ENCODE results near the gene CCDC154.

CCDC154 gene

DNA sequence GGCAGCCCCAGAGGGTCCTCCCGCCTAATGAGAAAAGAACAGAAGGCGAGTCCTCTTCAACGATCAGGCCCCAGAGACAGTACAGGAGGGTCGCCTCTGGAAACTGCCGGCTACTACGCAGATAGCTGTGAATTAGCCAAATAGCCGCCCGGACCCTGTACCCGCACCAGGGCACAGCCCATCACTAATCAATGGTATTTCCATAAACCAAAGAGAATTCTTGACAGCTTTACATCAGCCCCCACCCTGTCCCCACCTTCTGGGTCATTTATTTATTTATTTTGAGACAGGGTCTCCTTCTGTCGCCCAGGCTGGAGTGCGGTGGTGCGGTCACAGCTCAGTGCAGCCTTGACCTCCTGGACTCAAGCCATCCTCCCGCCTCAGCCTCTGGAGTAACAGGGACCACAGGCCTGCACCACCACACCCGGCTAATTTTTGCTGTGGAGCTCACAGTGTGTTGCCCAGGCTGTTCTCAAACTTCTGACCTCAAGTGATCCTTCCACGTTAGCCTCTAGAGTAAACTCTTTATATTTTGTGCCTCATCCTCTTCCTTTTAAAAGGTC, 31.3 kb upstream of the CCDC154 start:
- Histone ChIP-seq H3K4me3 (ENCODE audit: low read depth in 1 of 2, low read length in 1 of 2) (peak overlapping the region; percentile 82 to 92), H3K4me1 (ENCODE audit: control insufficient read depth in 1 of 2, insufficient read depth in 1 of 2, low read depth in 1 of 2, low read length in 1 of 2) (peaks cover 37 to 43% of the 10 kb centered on the region in 2 experiments), H3K27me3 (no peaks in the 10 kb centered on the region), H3K36me3 (no peaks in the 10 kb centered on the region), H3K27ac (peak overlapping the region; percentile 86), H3K9me3 (no peaks in the 10 kb centered on the region)
- no peak for TF ChIP-seq CTCF (IDR thresholded peaks at IDR 0.05)

GRCh38 chr16:1474796-1475551, 30.6 kb upstream of the CCDC154 start, which contains the start of gene CLCN7:
TSS of gene CLCN7 (minus strand) at chr16:1475028. CDS start at chr16:1474974, 54 bp downstream.
- H3K4me1 ChIP-seq (ENCODE audit: control insufficient read depth in 1 of 2, insufficient read depth in 1 of 2, low read depth in 1 of 2, low read length in 1 of 2): peaks cover 44 to 50% of the 10 kb centered on the region in 2 experiments
- peak within 1 kb of the TSS; percentile 82 to 92 for H3K4me3 ChIP-seq (ENCODE audit: low read depth in 1 of 2, low read length in 1 of 2)
- TF ChIP-seq CTCF (IDR thresholded peaks at IDR 0.05): peak; percentile 22
- H3K36me3 ChIP-seq: no peaks in the 10 kb centered on the region
- H3K9me3 ChIP-seq: no peaks in the 10 kb centered on the region
- no peaks in the 10 kb centered on the region for H3K27me3 ChIP-seq
- H3K27ac ChIP-seq: peak within 1 kb of the TSS; percentile 86

DNA sequence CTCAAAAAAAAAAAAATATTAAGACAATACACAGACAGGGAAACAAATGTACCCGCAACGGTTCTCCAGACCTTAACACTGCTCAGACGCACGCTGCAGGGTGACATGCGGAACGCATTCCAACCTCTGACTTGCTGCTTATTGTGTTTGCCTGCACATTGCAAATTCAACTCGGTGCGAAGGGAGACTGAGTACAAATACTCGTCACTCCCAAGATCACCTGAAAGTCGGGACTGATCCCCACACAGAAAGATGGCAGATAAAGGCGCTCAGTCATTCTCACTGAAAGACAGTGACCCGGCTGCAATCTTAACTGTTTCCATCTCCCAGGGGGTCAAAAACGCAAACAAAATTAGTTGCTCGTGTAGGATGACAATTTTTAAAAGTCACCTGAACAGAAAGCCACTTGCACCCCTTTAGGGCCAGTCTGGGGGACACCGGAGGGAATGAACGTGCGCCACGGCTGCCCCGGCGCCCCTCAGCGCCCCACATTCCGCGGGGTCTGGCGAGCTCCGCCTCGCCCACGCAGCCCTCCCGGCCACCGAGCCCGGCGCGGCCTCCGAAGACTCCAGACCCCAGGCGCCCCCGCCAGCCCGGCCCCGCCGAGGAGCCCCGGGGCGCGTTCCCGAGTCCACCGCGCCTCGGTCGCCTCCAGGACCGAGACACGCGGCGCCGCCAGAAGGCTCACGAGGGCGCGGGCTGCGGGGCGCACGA, 29.9 kb upstream of the CCDC154 start:
- Histone ChIP-seq H3K27ac (peak overlapping the region; percentile 86), H3K27me3 (no peaks in the 10 kb centered on the region), H3K4me3 (ENCODE audit: low read depth in 1 of 2, low read length in 1 of 2) (peak overlapping the region; percentile 82 to 92), H3K9me3 (no peaks in the 10 kb centered on the region), H3K4me1 (ENCODE audit: control insufficient read depth in 1 of 2, insufficient read depth in 1 of 2, low read depth in 1 of 2, low read length in 1 of 2) (peaks cover 51 to 57% of the 10 kb centered on the region in 2 experiments), H3K36me3 (no peaks in the 10 kb centered on the region)
- TF ChIP-seq CTCF (IDR thresholded peaks at IDR 0.05): no peak

GRCh38 chr16:1472974-1473373, 28.6 kb upstream of the CCDC154 start:
- H3K36me3 ChIP-seq: no peaks in the 10 kb centered on the region
- no peak overlapping the region for H3K4me3 ChIP-seq (ENCODE audit: low read depth in 1 of 2, low read length in 1 of 2)
- H3K9me3 ChIP-seq: no peaks in the 10 kb centered on the region
- no peaks in the 10 kb centered on the region for H3K27me3 ChIP-seq
- H3K27ac ChIP-seq: no peak overlapping the region
- H3K4me1 ChIP-seq (ENCODE audit: control insufficient read depth in 1 of 2, insufficient read depth in 1 of 2, low read depth in 1 of 2, low read length in 1 of 2): peaks cover 52 to 59% of the 10 kb centered on the region in 2 experiments
- TF ChIP-seq CTCF (IDR thresholded peaks at IDR 0.05): no peak

DNA sequence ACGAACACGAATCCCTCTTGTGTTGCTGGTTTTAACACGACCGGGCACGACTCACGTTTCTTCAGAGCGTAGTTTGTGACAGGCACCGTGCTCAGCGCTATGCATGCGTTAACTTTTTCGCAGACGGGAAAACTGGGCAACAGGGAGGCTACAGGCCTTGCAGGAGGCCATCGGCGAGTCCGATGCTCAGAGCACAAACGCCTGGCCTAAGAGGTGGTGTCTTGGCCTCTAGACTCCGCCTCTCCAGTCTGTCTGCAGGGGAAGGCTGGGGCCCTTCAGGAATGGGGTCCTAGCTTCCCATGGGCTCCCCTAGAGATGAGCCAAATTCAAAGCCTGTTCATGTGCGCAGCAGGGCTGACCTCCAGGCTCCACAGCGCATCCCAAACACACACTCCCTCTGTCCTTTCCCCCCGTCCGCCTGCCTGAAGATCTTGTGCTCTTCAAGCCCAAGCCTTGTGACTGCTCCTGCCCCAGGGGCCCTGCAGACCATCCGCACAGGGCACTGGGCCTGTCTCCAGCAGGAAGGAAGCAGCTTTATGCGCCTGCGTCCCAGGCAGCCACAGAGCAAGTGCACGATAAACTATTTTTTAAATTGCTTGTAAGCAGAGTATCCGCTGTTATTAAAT, 27.3 kb upstream of the CCDC154 start:
- Histone ChIP-seq H3K4me1 (ENCODE audit: control insufficient read depth in 1 of 2, insufficient read depth in 1 of 2, low read depth in 1 of 2, low read length in 1 of 2) (peaks cover 52 to 59% of the 10 kb centered on the region in 2 experiments), H3K27ac (peak overlapping the region; percentile 86), H3K36me3 (no peaks in the 10 kb centered on the region)

More for the DNA sequence above, 27.3 kb upstream of the CCDC154 start:
- TF ChIP-seq CTCF (IDR thresholded peaks at IDR 0.05): no peak
- H3K4me3 ChIP-seq (ENCODE audit: low read depth in 1 of 2, low read length in 1 of 2): no peak overlapping the region
- H3K27me3 ChIP-seq: no peaks in the 10 kb centered on the region
- no peaks in the 10 kb centered on the region for H3K9me3 ChIP-seq

Measured in neutrophil (primary cell).